ENCODE results near the gene GGN.
"Not testable (repeated sequence)": the region's sequence is repeated elsewhere in the genome, so short reads cannot be mapped to it uniquely, and the experiment has no call there.

Gene GGN

GRCh38 chr19:38360839-38361631 lies 26.8 kb downstream of the GGN start:
- no peak for DNase-seq

GRCh38 chr19:38360351-38360750 lies 27.5 kb downstream of the GGN start:
- DNase-seq = no peak

GRCh38 chr19:38359242-38360021 lies 28.4 kb downstream of the GGN start:
- DNase-seq = no peak

- no peak for DNase-seq
These were observed 29.8 kb downstream of the GGN start for GRCh38 chr19:38358071-38358470.

- no peak for DNase-seq
These were observed 31.8 kb downstream of the GGN start for GRCh38 chr19:38355728-38356725.

GRCh38 chr19:38352611-38353010 lies 35.2 kb downstream of the GGN start:
- no peak for DNase-seq

- no peak for DNase-seq
These were observed 35.9 kb downstream of the GGN start for GRCh38 chr19:38351865-38352395.

GRCh38 chr19:38350883-38351282 lies 37.0 kb downstream of the GGN start:
- no peak for DNase-seq

- no peak for DNase-seq
These were observed 41.0 kb downstream of the GGN start for GRCh38 chr19:38346837-38347236.

GRCh38 chr19:38340927-38341326 lies 46.9 kb downstream of the GGN start:
- no peak for DNase-seq

GRCh38 chr19:38339011-38339410 lies 48.8 kb downstream of the GGN start:
- not testable (repeated sequence) for DNase-seq

- no peak for DNase-seq
These were observed 50.5 kb downstream of the GGN start for GRCh38 chr19:38337360-38337653.

GRCh38 chr19:38336638-38337359 lies 51.0 kb downstream of the GGN start:
- peak; percentile 90 for DNase-seq

- DNase-seq = peak; percentile 92
These were observed 51.7 kb downstream of the GGN start for GRCh38 chr19:38335949-38336637.

Data from SHP77 treated with DMSO at 0.1 percent for 48 hours (cell line).